Duodenal mucosa (tissue), 2 donors: ENCODE data around the gene UBE3B.

Source experiments
- H3K27ac ChIP-seq: one replicate; pipeline ENCODE4 v1.7.0; 2013; ENCODE audit warnings: low read depth, low read length
- H3K27me3 ChIP-seq, 2 donors: one replicate each; pipeline ENCODE4 v1.7.0; 2013; ENCODE audit warnings: low read length in 2 of 2, control low read depth in 1 of 2; ENCODE audit not compliant: insufficient read depth in 2 of 2, control insufficient read depth in 1 of 2
- H3K36me3 ChIP-seq, 2 donors: one replicate each; pipeline ENCODE4 v1.7.0; 2013; ENCODE audit warnings: low read length in 2 of 2, control low read depth in 1 of 2; ENCODE audit not compliant: insufficient read depth in 2 of 2, control insufficient read depth in 1 of 2
- H3K4me1 ChIP-seq, 2 donors: one replicate each; pipeline ENCODE4 v1.7.0; 2013; ENCODE audit warnings: low read length in 2 of 2, control low read depth in 1 of 2; ENCODE audit not compliant: insufficient read depth in 2 of 2, control insufficient read depth in 1 of 2
- H3K4me3 ChIP-seq, 2 donors: one replicate each; pipeline ENCODE4 v1.7.0; 2013; ENCODE audit warnings: low read length in 2 of 2, low read depth in 1 of 2
- H3K9ac ChIP-seq, 2 donors: one replicate each; pipeline ENCODE4 v1.7.0; 2013; ENCODE audit warnings: low read length in 2 of 2, low read depth in 1 of 2
- H3K9me3 ChIP-seq, 2 donors: one replicate each; pipeline ENCODE4 v1.7.0; 2013; ENCODE audit warnings: low read length in 2 of 2, control low read depth in 1 of 2; ENCODE audit not compliant: control insufficient read depth in 1 of 2

The UBE3B gene

DNA sequence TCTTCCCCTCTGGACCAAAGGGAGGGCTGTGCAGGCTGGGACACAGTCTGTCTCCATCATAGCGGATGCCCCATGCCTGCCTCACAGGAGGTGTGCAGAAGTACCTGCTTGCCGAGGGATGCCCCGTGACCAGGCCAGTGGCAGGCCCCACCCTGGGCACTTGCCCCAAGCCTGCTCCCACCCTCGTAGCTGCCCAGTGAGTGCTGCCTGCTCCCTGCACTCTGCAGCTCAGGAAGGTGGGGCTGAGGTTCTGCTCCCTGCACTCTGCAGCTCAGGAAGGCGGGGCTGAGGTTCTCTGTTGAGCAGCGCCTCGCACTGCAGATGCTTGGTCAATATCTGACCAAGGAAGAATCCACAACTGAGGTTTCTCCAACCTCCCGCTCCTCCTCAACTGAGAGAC is 89.0 kb downstream of the UBE3B start:
- Histone ChIP-seq H3K4me1 (no peaks in the 10 kb centered on the region), H3K27me3 (no peaks in the 10 kb centered on the region), H3K9me3 (no peaks in the 10 kb centered on the region), H3K9ac (no peak overlapping the region), H3K27ac (no peak overlapping the region), H3K36me3 (peaks cover 25 to 81% of the 10 kb centered on the region in 2 donors), H3K4me3 (no peak overlapping the region)

DNA sequence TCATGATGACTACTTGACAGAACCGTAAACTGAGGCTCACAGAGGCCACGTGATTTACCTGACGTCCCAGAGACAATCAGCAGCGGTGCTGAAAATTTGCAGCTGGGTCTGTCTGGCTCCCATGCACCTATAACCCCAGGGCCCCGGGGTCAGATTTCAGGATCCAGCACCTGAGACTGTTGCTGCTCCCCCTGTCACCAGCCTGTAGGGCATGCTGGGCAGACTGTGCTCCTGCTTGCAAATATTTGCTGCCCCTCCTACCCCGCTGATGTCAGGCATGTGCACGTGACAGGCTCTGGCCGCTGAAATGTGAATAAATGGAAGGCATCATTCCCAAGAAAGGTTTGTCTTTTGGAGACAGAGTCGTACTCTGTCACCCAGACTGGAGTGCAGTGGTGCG is 89.9 kb downstream of the UBE3B start:
- Histone ChIP-seq H3K27me3 (no peaks in the 10 kb centered on the region), H3K27ac (no peak overlapping the region)

DNA sequence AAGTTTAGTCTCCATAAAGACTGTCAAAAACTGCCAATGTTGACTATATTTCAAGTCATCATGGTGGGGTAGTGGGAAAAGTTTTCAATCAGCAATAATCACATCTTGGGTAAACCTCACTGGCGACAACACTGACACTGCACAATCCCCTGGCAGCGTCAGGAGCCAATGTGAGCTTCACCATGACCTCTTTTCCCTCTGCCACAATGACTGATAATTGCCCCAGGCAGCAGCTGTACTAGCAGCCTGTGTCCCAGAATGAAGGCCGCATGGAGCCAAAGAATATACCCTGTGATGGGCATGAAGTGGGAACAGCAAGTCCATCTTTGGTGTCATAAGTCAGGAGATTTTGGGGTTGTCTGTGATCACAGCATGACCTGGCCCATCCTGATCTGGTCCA is 90.5 kb downstream of the UBE3B start:
- Histone ChIP-seq H3K4me3 (no peak overlapping the region), H3K9me3 (no peaks in the 10 kb centered on the region), H3K4me1 (peaks cover 6 to 8% of the 10 kb centered on the region in 2 donors), H3K9ac (no peak overlapping the region), H3K27ac (no peak overlapping the region), H3K36me3 (peaks cover 25 to 73% of the 10 kb centered on the region in 2 donors), H3K27me3 (no peaks in the 10 kb centered on the region)

More for the DNA sequence above, 89.9 kb downstream of the UBE3B start:
- H3K9me3 ChIP-seq = no peaks in the 10 kb centered on the region
- no peak overlapping the region for H3K4me3 ChIP-seq
- peaks cover under 1 to 3% of the 10 kb centered on the region in 2 donors for H3K4me1 ChIP-seq
- H3K9ac ChIP-seq = no peak overlapping the region
- H3K36me3 ChIP-seq = peaks cover 25 to 80% of the 10 kb centered on the region in 2 donors

DNA sequence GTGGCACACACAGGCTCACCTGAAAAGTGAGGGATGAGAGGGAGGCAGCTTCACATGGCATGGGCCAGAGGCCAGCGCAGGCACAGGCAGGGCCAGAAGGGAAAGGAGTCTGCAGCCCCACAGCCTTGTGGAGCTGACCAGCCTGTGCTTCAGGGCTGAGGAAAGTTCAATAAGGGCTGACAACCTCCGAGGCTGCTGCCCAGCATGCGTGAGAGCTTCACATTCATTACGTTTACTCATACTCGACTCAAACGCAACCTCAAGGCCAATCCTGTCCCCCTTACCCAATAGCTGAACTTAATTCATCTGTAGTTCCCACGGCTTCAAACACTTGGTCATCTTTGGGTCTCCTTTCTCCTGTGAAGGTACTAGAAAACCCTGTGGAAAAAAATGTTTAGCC is 91.1 kb downstream of the UBE3B start:
- no peak overlapping the region for H3K9ac ChIP-seq
- no peaks in the 10 kb centered on the region for H3K9me3 ChIP-seq
- H3K27me3 ChIP-seq = no peaks in the 10 kb centered on the region
- H3K4me1 ChIP-seq = peaks cover 6 to 8% of the 10 kb centered on the region in 2 donors
- H3K27ac ChIP-seq = no peak overlapping the region
- H3K36me3 ChIP-seq = peaks cover 25 to 68% of the 10 kb centered on the region in 2 donors
- H3K4me3 ChIP-seq = no peak overlapping the region

DNA sequence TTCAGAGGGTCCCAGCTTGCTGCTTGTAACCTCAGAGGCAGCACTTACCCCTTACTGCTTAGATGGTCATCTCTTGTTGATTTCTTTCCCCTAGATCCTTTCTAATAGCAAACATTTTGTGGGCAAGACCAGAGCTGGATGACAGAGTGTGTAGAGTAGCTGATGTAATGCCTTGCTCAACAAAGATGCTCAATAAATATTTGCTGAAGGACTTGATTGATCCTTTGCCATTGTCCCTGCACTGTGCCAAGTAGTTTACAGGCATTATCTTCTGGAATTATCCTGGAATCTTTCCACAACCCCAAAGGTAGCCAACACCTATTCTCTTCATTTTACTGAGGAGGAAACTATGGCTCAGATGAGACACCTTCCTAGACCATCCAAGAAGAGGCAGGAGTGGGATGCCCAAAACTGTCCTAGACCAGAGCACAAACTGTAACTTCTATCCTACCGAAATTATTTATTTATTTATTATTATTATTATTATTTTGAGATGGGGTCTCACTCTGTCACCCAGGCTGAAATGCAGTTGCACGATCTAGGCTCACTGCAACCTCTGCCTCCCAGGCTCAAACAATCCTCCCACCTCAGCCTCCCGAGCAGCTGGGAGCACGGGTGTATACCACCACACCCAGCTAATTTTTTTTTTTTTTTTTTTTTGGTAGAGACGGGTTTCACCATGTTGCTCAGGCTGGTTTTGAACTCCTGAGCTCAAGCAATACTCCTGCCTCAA is 94.5 kb downstream of the UBE3B start:
- H3K4me1 ChIP-seq = peaks cover 19 to 21% of the 10 kb centered on the region in 2 donors
- H3K36me3 ChIP-seq = peaks cover 20 to 41% of the 10 kb centered on the region in 2 donors
- no peaks in the 10 kb centered on the region for H3K27me3 ChIP-seq
- H3K27ac ChIP-seq = no peak overlapping the region
- no peaks in the 10 kb centered on the region for H3K9me3 ChIP-seq
- peak overlapping the region in 1 of 2 donors; percentile 92 for H3K4me3 ChIP-seq
- no peak overlapping the region for H3K9ac ChIP-seq

DNA sequence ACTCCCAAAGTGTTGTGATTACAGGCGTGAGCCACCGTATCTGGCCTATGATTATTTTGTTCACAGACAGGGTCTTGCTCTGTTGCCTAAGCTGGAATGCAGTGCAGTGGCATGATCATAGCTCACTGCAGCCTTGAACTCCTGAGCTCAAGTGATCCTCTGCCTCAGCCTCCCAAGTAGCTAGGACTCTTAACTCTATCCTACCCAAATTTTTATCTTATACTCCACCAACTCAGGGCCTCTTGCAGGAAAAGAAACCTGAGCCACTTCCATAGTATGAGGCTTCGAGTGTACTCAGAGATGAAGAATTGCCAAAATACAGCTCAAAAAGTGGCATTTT is 95.0 kb downstream of the UBE3B start:
- Histone ChIP-seq H3K9ac (peak overlapping the region; percentile 67 to 73), H3K27me3 (no peaks in the 10 kb centered on the region), H3K36me3 (peaks cover 18 to 41% of the 10 kb centered on the region in 2 donors), H3K27ac (no peak overlapping the region), H3K9me3 (no peaks in the 10 kb centered on the region), H3K4me3 (peak overlapping the region; percentile 67 to 92), H3K4me1 (peaks cover 19 to 21% of the 10 kb centered on the region in 2 donors)

DNA sequence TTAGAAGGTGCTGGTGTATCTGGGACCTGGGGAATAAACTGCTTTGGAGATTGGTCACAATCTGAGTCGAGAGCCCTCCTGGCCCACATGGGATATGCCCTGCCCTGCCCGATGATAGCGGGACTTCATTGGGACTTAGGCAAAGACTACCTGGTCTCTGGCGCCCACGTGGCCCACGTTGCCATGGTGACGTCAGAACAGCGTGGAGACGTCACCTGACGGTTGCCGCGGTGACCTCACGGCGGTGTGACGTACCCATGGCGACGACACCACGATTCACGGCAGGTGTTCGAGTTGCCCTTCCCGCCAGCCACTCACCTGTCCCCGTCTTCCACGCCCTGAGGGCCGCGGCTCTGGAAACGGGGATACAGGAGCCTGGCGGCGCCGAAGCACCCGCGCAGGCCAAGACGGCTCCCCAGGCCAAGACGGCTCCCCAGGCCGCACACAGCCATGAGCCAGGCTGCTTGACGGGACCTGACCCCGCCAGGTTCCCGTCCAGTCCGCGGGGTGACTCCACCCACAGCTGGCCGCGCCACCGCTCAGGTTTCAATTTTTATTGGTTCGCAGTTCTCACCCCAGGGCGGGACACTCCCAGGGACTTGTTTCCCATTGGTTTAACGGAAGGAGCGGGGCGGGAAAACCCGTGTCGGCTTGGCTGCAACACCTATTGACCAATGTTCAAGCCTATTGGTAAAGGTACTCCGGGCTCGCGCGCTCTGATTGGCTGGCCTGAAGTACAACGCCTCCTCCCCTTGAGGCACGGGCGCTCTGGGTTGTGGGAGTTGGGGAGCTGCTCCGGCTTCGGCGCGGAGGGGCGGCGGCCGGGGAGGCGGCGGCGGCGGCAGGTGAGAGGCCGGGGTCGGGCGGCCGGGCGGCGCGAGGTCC is 95.8 kb downstream of the UBE3B start, which contains the start of the genes MMAB and MVK:
TSS of gene MMAB (minus strand) at position 476 of the 885 bp plus-strand sequence. CDS start at position 452, 24 bp downstream.
TSS of gene MVK (plus strand) at position 766 of the 885 bp plus-strand sequence. CDS start 1,029 bp downstream, outside the sequence.
- no peaks in the 10 kb centered on the region for H3K27me3 ChIP-seq
- peak within 1 kb of the TSS; percentile 90 for H3K27ac ChIP-seq
- H3K4me1 ChIP-seq = peaks cover 19 to 21% of the 10 kb centered on the region in 2 donors
- peak within 1 kb of the TSS; percentile 68 to 73 for H3K9ac ChIP-seq
- no peaks in the 10 kb centered on the region for H3K9me3 ChIP-seq
- peak within 1 kb of the TSS; percentile 89 to 92 for H3K4me3 ChIP-seq
- peaks cover 15 to 41% of the 10 kb centered on the region in 2 donors for H3K36me3 ChIP-seq

DNA sequence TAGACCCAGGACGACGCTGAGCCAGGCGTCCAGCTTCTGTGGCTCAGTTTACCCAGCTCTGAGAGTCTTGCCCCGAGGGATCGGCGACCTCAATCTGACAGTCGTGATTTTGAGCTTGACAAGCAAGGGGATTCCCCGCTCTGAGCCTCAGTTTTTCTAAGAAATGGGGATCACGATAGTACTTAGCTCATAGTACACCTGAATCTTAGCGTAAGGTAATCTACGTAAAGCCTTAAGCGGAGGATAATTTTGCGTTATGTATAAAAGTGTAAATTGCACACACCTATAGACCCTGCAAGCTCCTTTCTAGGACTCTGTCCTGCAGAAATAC is 96.4 kb downstream of the UBE3B start:
- H3K27me3 ChIP-seq = no peaks in the 10 kb centered on the region
- H3K4me1 ChIP-seq = peaks cover 19 to 21% of the 10 kb centered on the region in 2 donors
- H3K9me3 ChIP-seq = no peaks in the 10 kb centered on the region
- H3K4me3 ChIP-seq = peak overlapping the region; percentile 89 to 92
- H3K9ac ChIP-seq = peak overlapping the region; percentile 68 to 73
- peaks cover 17 to 43% of the 10 kb centered on the region in 2 donors for H3K36me3 ChIP-seq
- no peak overlapping the region for H3K27ac ChIP-seq

DNA sequence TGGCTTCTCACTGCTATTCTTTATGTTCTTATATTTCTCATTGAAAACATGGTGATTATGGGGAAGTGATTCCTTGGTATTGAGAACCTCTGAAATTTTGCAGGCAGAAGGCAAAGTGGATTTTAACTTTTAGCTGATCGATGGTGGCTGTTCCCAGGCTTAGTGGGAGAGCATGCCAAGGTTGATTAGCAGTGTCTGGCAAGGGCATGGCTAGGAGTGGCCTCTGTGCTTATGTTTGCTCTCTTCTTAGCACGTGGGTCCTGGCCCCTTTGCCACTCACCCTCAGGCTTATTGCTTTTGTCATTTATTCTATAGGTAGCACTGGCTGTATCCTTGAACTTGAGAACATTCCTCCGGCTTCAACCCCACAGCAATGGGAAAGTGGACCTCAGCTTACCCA is 98.2 kb downstream of the UBE3B start:
- Histone ChIP-seq H3K36me3 (peaks cover 17 to 45% of the 10 kb centered on the region in 2 donors), H3K27me3 (no peaks in the 10 kb centered on the region), H3K4me1 (peaks cover 19 to 21% of the 10 kb centered on the region in 2 donors), H3K4me3 (no peak overlapping the region), H3K9ac (no peak overlapping the region), H3K9me3 (no peaks in the 10 kb centered on the region), H3K27ac (no peak overlapping the region)

DNA sequence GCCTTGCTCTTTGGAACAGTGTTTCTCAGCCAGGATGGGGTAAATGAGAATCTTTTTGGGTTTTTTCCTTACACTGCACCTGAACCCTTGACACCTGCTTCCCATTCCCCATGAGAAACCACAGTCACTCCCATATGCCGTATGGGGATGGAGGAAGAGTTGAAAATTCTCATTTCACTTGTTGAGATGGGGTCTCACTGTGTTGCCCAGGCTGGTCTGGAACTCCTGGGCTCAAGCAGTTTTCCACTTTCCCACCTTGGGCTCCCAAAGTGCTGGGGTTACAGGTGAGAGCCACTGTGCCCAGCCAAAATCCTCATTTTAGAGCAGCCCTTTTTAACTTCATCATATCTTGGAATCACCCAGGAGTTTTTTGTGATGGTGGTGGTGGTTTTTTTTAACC is 99.9 kb downstream of the UBE3B start:
- peaks cover 21 to 56% of the 10 kb centered on the region in 2 donors for H3K36me3 ChIP-seq
- no peak overlapping the region for H3K9ac ChIP-seq
- H3K4me1 ChIP-seq = peaks cover 17 to 19% of the 10 kb centered on the region in 2 donors
- H3K9me3 ChIP-seq = no peaks in the 10 kb centered on the region
- no peak overlapping the region for H3K27ac ChIP-seq
- no peaks in the 10 kb centered on the region for H3K27me3 ChIP-seq
- no peak overlapping the region for H3K4me3 ChIP-seq
